ENCODE measurements around the gene GLIS1. TPM values are rescaled to one million over a fixed set of nuclear protein-coding genes. Genes with fewer than 3 reads are reported as not detected.

GLIS1 gene
- total and polyA plus RNA-seq, 2 experiments from 2014 or later, result 0.26 to 0.31 TPM

DNA sequence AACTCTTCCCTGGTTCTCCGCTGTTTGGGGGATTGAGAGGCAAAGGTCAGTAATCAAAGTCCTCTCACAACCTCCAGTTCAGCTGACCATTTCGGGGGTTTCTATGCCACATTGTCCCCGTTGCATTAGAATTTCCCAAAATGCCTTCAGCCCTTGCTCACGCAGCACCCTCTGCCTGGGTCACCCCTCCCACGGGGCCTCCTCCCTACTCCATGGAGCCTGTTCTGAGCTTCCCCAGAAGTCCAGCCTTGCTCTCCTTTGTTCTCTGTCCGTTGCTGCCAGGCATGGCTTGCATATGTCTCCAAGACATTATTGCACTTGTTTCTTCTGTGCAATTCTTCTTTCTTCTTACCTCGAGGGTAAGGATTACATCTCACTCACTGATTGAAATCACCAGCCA is 263.3 kb downstream of the GLIS1 start:
- Histone ChIP-seq H3K4me1 (ENCODE audit: insufficient read depth) (peaks cover 5% of the 10 kb centered on the region), H3K27ac (ENCODE audit: low read depth) (no peak overlapping the region), H3K79me2 (replicated peaks; ENCODE audit: insufficient read depth) (no peaks in the 10 kb centered on the region), H3K9me2 (ENCODE audit: insufficient read depth) (no peaks in the 10 kb centered on the region), H3K4me3 (no peak overlapping the region), H3K27me3 (ENCODE audit: insufficient read depth) (no peaks in the 10 kb centered on the region), H3F3A (replicated peaks; ENCODE audit: low read depth) (peaks cover under 1% of the 10 kb centered on the region; the same call in 1 of the 2 replicates), H4K20me1 (replicated peaks; ENCODE audit: insufficient read depth) (no peaks in the 10 kb centered on the region), H2AFZ (no peak overlapping the region; the same call in 1 of the 2 replicates), H3K36me3 (ENCODE audit: insufficient read depth) (no peaks in the 10 kb centered on the region), H3K4me2 (no peak overlapping the region)
- no peaks in the 10 kb centered on the region for H3K36me3 Mint-ChIP-seq (ENCODE audit: low read depth)
- no peak overlapping the region for H3K4me3 Mint-ChIP-seq
- ATAC-seq, result no peak
- peaks cover 28% of the 10 kb centered on the region for H3K27me3 Mint-ChIP-seq (ENCODE audit: insufficient read depth, low read depth, poor library complexity)
- no peak overlapping the region for H3K27ac Mint-ChIP-seq
- TF ChIP-seq JUNB (IDR thresholded peaks at IDR 0.05; ENCODE audit: unreplicated experiment), result no peak
- TF ChIP-seq NANOG (IDR thresholded peaks at IDR 0.05; ENCODE audit: borderline replicate concordance), result no peak
- no peak for TF ChIP-seq EZH2 (IDR thresholded peaks at IDR 0.05; ENCODE audit: low read depth, unreplicated experiment)
- TF ChIP-seq, protein P1, sequence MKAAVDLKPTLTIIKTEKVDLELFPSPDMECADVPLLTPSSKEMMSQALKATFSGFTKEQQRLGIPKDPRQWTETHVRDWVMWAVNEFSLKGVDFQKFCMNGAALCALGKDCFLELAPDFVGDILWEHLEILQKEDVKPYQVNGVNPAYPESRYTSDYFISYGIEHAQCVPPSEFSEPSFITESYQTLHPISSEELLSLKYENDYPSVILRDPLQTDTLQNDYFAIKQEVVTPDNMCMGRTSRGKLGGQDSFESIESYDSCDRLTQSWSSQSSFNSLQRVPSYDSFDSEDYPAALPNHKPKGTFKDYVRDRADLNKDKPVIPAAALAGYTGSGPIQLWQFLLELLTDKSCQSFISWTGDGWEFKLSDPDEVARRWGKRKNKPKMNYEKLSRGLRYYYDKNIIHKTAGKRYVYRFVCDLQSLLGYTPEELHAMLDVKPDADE (IDR thresholded peaks at IDR 0.05), result no peak
- TF ChIP-seq ZNF331 (CRISPR knock-in tag; IDR thresholded peaks at IDR 0.05; ENCODE audit: low read depth), result no peak
- no peak for TF ChIP-seq EZH2phosphoT487 (IDR thresholded peaks at IDR 0.05; ENCODE audit: unreplicated experiment)
- no peak for TF ChIP-seq CTCF (conservative IDR thresholded peaks at IDR 0.05; ENCODE audit: low read depth in 2 of 2)
- no peak for TF ChIP-seq CREB1 (CRISPR knock-in tag; IDR thresholded peaks at IDR 0.05; ENCODE audit: low read depth)
- no peak for TF ChIP-seq ZNF114 (CRISPR knock-in tag; IDR thresholded peaks at IDR 0.05)
- TF ChIP-seq POLR2AphosphoS5 (IDR thresholded peaks at IDR 0.05; ENCODE audit: low read depth), result no peak
- TF ChIP-seq, protein P2, sequence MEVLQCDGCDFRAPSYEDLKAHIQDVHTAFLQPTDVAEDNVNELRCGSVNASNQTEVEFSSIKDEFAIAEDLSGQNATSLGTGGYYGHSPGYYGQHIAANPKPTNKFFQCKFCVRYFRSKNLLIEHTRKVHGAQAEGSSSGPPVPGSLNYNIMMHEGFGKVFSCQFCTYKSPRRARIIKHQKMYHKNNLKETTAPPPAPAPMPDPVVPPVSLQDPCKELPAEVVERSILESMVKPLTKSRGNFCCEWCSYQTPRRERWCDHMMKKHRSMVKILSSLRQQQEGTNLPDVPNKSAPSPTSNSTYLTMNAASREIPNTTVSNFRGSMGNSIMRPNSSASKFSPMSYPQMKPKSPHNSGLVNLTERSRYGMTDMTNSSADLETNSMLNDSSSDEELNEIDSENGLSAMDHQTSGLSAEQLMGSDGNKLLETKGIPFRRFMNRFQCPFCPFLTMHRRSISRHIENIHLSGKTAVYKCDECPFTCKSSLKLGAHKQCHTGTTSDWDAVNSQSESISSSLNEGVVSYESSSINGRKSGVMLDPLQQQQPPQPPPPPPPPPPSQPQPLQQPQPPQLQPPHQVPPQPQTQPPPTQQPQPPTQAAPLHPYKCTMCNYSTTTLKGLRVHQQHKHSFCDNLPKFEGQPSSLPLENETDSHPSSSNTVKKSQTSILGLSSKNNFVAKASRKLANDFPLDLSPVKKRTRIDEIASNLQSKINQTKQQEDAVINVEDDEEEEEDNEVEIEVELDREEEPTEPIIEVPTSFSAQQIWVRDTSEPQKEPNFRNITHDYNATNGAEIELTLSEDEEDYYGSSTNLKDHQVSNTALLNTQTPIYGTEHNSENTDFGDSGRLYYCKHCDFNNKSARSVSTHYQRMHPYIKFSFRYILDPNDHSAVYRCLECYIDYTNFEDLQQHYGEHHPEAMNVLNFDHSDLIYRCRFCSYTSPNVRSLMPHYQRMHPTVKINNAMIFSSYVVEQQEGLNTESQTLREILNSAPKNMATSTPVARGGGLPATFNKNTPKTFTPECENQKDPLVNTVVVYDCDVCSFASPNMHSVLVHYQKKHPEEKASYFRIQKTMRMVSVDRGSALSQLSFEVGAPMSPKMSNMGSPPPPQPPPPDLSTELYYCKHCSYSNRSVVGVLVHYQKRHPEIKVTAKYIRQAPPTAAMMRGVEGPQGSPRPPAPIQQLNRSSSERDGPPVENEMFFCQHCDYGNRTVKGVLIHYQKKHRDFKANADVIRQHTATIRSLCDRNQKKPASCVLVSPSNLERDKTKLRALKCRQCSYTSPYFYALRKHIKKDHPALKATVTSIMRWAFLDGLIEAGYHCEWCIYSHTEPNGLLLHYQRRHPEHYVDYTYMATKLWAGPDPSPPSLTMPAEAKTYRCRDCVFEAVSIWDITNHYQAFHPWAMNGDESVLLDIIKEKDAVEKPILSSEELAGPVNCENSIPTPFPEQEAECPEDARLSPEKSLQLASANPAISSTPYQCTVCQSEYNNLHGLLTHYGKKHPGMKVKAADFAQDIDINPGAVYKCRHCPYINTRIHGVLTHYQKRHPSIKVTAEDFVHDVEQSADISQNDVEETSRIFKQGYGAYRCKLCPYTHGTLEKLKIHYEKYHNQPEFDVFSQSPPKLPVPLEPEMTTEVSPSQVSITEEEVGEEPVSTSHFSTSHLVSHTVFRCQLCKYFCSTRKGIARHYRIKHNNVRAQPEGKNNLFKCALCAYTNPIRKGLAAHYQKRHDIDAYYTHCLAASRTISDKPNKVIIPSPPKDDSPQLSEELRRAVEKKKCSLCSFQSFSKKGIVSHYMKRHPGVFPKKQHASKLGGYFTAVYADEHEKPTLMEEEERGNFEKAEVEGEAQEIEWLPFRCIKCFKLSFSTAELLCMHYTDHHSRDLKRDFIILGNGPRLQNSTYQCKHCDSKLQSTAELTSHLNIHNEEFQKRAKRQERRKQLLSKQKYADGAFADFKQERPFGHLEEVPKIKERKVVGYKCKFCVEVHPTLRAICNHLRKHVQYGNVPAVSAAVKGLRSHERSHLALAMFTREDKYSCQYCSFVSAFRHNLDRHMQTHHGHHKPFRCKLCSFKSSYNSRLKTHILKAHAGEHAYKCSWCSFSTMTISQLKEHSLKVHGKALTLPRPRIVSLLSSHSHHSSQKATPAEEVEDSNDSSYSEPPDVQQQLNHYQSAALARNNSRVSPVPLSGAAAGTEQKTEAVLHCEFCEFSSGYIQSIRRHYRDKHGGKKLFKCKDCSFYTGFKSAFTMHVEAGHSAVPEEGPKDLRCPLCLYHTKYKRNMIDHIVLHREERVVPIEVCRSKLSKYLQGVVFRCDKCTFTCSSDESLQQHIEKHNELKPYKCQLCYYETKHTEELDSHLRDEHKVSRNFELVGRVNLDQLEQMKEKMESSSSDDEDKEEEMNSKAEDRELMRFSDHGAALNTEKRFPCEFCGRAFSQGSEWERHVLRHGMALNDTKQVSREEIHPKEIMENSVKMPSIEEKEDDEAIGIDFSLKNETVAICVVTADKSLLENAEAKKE (CRISPR knock-in tag; IDR thresholded peaks at IDR 0.05), result no peak
- TF ChIP-seq REST (IDR thresholded peaks at IDR 0.05; ENCODE audit: unreplicated experiment), result no peak
- TF ChIP-seq STAT1 (IDR thresholded peaks at IDR 0.05; ENCODE audit: unreplicated experiment), result no peak
- peaks cover 3% of the 10 kb centered on the region; the same call in 2 of the 3 replicates for H3K9me3 Mint-ChIP-seq
- peaks cover 10% of the 10 kb centered on the region for H3K4me1 Mint-ChIP-seq
- DNase-seq (ENCODE audit: low spot score), result no peak

All from GM23338 (cell line).